A673 (cell line): Measurements from ENCODE around the gene C1orf21. TPM values are rescaled to one million over a fixed set of nuclear protein-coding genes. Genes with fewer than 3 reads are reported as not detected.

Source experiments
- BruUV-seq: library from RNA; stranded (reverse); fragments of 400-500 nt; replicated peaks from 2 replicates; lab custom pipeline; 2021; lab: Mats Ljungman, UMichigan
- CTCF ChIA-PET: fragments of 300-600 bp; sonication (Branson Sonifier 250); formaldehyde crosslinking; loops from one replicate; lab custom pipeline; 2022; ENCODE audit warnings: antibody characterized with exemption; lab: Charles Lee
- POLR2A ChIA-PET: fragments of 300-600 bp; sonication (Branson Sonifier 250); formaldehyde crosslinking; loops from one replicate; lab custom pipeline; 2022; ENCODE audit warnings: antibody characterized with exemption; ENCODE audit not compliant: low non-redundant PET; lab: Charles Lee
- DNase-seq: peaks from one replicate; pipeline ENCODE4 v3.0.0-alpha.2; 2015; ENCODE audit warnings: low spot score
- H3K27ac ChIP-seq: fragments of 200-600 bp; sonication (generic); 2 replicates; pipeline ENCODE4 v1.5.1; 2016; ENCODE audit warnings: mixed run types, low read depth, mild to moderate bottlenecking, mixed read lengths, antibody characterized with exemption, low read length; ENCODE audit not compliant: poor library complexity, severe bottlenecking
- H3K27me3 ChIP-seq: fragments of 200-600 bp; sonication (generic); replicated peaks from 2 replicates; pipeline ENCODE4 v1.6.1; 2017; ENCODE audit warnings: mixed run types, low read depth, mild to moderate bottlenecking, mixed read lengths, antibody characterized with exemption, low read length; ENCODE audit not compliant: insufficient read depth, poor library complexity
- H3K36me3 ChIP-seq: fragments of 200-600 bp; sonication (generic); 2 replicates; pipeline ENCODE4 v1.6.1; 2016; ENCODE audit warnings: mixed run types, mild to moderate bottlenecking, mixed read lengths, antibody characterized with exemption, low read length; ENCODE audit not compliant: insufficient read depth, poor library complexity, severe bottlenecking
- H3K4me1 ChIP-seq: fragments of 200-600 bp; sonication (generic); 2 replicates; pipeline ENCODE4 v1.6.1; 2017; ENCODE audit warnings: mixed run types, mild to moderate bottlenecking, mixed read lengths, antibody characterized with exemption, low read length; ENCODE audit not compliant: insufficient read depth, poor library complexity, severe bottlenecking
- H3K4me3 ChIP-seq: fragments of 200-600 bp; sonication (generic); 2 replicates; pipeline ENCODE4 v1.5.1; 2016; ENCODE audit warnings: low read depth, mixed run types, mild to moderate bottlenecking, mixed read lengths, low read length; ENCODE audit not compliant: poor library complexity, severe bottlenecking
- H3K9me3 ChIP-seq: fragments of 200-600 bp; sonication (generic); 2 replicates; pipeline ENCODE4 v1.6.1; 2016; ENCODE audit warnings: mixed run types, low read depth, mild to moderate bottlenecking, mixed read lengths, antibody characterized with exemption, low read length; ENCODE audit not compliant: poor library complexity, severe bottlenecking
- EZH2 ChIP-seq: fragments of 200-600 bp; sonication (generic); IDR thresholded peaks from 2 replicates; pipeline ENCODE4 v1.6.1; 2017; ENCODE audit warnings: borderline replicate concordance, low read depth, mild to moderate bottlenecking, mixed read lengths, antibody characterized with exemption, low read length; ENCODE audit not compliant: poor library complexity, severe bottlenecking
- intact Hi-C: fragments of 100-400 bp; cut with micrococcal nuclease; formaldehyde crosslinking; loops from one replicate; pipeline ENCODE4 v1.10.0; 2022; ENCODE audit not compliant: unreplicated experiment
- total RNA-seq: library from RNA; stranded (reverse); gene quantifications from 2 replicates; pipeline ENCODE4 v1.2.3, GENCODE V29; 2021
- TF ChIP-seq, protein P1 (sequence below): fragments of 300-800, 200-600 bp; sonication (generic); conservative IDR thresholded peaks from 2 replicates; pipeline ENCODE4 v1.5.1; 2017; ENCODE audit warnings: low read depth, mild to moderate bottlenecking, antibody characterized with exemption, low read length, moderate library complexity, mixed read lengths

The C1orf21 gene
- total RNA-seq, 1 experiment from 2014 or later: 31.3 TPM

DNA sequence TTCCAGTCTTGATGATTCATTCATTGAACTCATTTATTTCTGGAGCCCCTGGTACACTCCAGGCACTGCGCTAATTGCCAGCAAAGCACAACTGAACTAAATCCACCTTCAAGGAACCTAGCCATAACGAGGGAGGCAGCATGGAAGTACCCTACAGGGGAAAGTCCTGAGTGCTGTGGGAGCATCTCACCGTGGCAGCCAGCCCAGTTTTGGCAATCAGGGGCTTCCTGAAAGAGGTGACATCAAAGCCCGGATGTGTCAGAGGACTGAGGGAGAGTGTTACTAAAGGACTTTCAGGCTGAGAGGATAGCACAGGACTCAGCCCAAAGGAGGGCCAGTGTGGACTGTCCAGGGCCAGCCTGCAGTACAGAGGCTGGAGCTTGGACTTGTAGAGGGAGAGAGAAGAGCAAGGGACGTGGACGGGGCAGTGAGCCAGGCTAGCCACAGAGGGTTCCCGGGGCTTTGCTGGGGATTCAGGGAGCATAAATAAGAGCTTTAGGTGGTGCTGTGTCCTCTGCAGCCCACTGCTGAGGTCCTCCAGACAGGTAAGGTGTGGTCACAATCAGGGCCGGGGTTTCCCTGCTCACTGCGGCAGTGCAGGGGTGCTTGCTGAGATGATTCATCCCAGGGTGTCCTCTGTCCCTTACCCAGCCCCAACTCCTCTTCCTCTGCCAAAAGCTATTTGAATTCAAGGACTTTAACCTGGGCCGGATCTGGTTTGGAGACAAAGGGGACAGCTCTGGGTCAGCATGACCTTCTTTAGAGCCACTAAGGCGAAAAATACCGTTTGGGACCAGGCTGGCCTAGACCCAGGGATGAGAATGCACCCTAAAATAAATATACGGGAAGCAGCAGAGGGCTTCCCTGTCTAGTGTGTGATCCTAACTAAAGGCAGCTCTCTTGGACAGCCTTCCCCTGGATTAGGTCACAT lies 239.5 kb downstream of the C1orf21 start:
- no peaks in the 10 kb centered on the region for H3K27me3 ChIP-seq
- H3K4me1 ChIP-seq: peaks cover 16% of the 10 kb centered on the region
- no peak overlapping the region for H3K27ac ChIP-seq
- no TSS peak for BruUV-seq
- intact Hi-C loops: no loop called here
- no peaks in the 10 kb centered on the region for H3K36me3 ChIP-seq
- TF ChIP-seq, protein P1, sequence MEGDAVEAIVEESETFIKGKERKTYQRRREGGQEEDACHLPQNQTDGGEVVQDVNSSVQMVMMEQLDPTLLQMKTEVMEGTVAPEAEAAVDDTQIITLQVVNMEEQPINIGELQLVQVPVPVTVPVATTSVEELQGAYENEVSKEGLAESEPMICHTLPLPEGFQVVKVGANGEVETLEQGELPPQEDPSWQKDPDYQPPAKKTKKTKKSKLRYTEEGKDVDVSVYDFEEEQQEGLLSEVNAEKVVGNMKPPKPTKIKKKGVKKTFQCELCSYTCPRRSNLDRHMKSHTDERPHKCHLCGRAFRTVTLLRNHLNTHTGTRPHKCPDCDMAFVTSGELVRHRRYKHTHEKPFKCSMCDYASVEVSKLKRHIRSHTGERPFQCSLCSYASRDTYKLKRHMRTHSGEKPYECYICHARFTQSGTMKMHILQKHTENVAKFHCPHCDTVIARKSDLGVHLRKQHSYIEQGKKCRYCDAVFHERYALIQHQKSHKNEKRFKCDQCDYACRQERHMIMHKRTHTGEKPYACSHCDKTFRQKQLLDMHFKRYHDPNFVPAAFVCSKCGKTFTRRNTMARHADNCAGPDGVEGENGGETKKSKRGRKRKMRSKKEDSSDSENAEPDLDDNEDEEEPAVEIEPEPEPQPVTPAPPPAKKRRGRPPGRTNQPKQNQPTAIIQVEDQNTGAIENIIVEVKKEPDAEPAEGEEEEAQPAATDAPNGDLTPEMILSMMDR: no peak
- TF ChIP-seq EZH2: no peak
- no peaks in the 10 kb centered on the region for H3K9me3 ChIP-seq
- CTCF ChIA-PET: interaction anchor here (0.5 kb wide), 1 partner anchor 706 kb away, joined by 3 read pairs; no protein-coding TSS in a partner anchor
- POLR2A ChIA-PET: no interaction called here
- no peak for DNase-seq
- no peak overlapping the region for H3K4me3 ChIP-seq

DNA sequence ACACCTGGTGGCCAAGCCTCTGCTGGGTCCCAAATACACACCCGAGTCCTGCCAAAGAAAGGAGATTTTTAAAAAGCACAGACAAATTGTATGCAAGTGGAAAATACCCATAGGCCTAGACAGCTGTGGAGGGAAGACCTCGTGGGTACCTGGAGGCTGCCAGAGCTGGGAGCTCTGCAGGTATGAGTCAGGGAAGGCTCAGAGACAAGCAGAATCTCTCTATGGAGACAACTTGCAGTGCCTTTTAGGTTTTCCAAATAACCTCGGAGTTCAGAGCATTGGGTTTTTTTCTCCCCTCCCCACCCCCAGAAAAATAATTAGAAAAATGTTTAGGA lies 240.1 kb downstream of the C1orf21 start:
- Histone ChIP-seq H3K9me3 (no peaks in the 10 kb centered on the region), H3K4me3 (no peak overlapping the region), H3K4me1 (peaks cover 11% of the 10 kb centered on the region), H3K27ac (no peak overlapping the region), H3K27me3 (no peaks in the 10 kb centered on the region), H3K36me3 (no peaks in the 10 kb centered on the region)
- no peak for DNase-seq
- CTCF ChIA-PET: interaction anchor here (0.5 kb wide), 1 partner anchor 707 kb away, joined by 3 read pairs; no protein-coding TSS in a partner anchor
- TF ChIP-seq, protein P1: no peak
- TF ChIP-seq EZH2: no peak
- POLR2A ChIA-PET: no interaction called here
- no TSS peak for BruUV-seq
- intact Hi-C loops: no loop called here

DNA sequence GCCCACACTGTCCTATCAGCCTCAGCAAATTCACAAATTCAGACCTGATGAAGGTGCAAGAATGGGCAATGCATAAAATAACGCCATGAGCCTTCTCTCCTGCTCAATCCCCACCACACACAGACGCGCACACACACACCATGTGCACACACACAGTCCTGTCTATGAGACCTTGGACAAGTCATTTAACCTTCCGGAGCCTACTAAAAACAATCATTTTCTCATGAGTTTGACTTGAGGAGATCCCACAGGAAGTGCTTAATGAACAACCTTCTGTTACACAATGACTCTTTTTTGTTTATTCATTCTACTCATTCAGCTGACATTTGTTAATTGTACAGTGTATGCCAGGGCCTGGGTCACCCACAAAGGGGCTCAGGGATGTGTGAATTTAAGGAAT lies 242.4 kb downstream of the C1orf21 start:
- H3K4me1 ChIP-seq: peaks cover 3% of the 10 kb centered on the region
- no peak overlapping the region for H3K27ac ChIP-seq
- H3K36me3 ChIP-seq: no peaks in the 10 kb centered on the region
- intact Hi-C loops: no loop called here
- H3K27me3 ChIP-seq: no peaks in the 10 kb centered on the region
- DNase-seq: no peak
- no peak overlapping the region for H3K4me3 ChIP-seq
- BruUV-seq: no TSS peak
- H3K9me3 ChIP-seq: no peaks in the 10 kb centered on the region
- CTCF ChIA-PET: no interaction called here
- POLR2A ChIA-PET: no interaction called here
- TF ChIP-seq EZH2: no peak
- TF ChIP-seq, protein P1: no peak
